ENCODE results near the gene MSMB.
"Not testable (repeated sequence)": the region's sequence is repeated elsewhere in the genome, so short reads cannot be mapped to it uniquely, and the experiment has no call there.

Gene MSMB

DNA sequence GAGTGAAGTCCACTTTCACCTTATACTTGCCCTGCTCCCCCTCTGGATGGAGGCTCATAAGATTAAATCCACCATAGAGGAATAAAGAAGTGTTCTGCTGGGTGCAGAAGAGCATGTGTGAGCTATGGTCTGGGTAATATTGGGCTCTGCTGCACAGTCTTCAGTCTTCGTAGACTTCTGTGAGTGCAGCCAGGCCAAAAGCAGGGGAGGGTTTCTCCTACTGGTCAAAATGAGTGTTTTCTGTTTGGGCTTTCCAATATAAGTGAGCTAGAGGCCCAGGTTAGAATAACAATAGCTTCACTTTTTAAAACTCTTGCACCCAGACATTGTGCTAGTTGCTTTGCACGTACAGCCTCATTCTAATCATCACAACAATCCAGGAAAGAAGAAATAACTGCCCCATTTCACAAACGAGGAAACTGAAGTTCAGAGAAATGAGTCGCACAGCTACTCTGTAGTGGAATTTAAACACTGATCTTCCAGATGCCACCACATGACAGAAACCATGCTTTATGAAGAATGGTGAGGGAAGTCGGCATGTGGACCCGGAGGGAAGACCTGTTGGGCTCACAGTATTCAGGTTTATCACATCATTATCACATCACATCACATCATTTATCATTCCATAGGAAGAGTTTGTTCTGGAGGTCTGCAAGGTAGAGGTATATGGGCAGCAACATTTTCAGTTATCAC is 23.8 kb upstream of the MSMB start:
- no peak for DNase-seq

DNA sequence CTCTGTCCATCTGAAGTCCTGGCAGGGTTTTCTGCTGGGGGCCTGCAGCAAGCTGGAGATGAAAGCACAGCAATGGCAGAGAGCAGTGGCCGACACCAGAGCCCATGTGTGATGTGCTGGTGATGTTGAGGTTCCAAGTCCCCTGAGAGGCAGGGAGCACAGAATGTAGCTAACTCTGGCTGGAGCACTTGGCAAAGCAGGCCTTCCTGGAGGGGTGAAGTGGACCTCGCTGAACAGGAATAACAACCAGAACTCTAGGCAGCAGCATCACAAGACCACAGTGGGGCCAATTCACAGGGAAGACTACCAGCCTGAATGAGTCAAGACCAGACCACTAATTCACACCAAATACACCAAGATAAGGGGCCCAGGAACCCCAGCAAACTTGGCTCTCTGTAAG is 22.8 kb upstream of the MSMB start:
- no peak for DNase-seq

DNA sequence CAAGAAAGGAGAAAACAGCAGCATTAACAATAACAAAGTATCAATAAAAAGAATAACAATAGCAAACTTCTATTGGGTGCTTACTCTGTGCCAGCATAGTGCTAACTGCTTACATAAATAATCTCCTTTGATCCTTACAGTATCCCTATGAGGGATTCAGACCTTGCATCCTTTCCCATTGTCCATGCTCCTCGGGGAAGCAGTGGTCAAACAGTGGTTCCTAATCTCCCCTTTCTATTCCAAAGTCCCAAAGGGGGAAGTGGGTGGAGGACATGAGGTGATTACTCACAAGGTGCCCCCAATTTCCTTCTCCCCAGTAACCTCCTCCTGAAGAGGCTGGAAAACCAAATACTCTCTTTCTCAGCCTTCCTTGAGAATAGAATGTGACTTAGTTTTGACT is 22.0 kb upstream of the MSMB start:
- no peak for DNase-seq

DNA sequence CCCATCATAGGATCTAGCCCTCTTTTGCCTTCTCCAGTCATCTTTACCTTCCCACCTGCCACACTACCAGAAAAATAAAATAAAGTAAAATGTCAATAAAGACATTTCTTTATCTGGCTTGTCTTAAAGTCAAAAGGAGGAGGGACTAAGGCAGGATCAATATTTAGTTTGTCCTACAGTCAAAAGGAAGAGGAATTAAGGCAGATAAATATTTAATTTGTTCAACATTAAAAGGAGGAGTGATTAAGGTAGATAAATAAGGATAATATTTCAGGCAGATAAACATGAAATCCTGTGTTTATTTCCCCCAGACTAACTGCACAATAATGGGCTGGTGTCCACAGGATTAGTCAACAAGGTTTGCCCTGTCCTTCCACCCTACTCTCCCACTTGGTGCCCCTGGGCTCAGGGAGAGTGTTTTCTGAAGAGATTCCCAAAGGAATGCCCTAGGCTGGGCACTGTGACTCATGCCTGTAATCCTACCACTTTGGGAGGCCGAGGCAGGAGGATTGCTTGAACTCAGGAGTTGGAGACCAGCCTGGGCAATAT is 18.3 kb upstream of the MSMB start:
- no peak for DNase-seq

DNA sequence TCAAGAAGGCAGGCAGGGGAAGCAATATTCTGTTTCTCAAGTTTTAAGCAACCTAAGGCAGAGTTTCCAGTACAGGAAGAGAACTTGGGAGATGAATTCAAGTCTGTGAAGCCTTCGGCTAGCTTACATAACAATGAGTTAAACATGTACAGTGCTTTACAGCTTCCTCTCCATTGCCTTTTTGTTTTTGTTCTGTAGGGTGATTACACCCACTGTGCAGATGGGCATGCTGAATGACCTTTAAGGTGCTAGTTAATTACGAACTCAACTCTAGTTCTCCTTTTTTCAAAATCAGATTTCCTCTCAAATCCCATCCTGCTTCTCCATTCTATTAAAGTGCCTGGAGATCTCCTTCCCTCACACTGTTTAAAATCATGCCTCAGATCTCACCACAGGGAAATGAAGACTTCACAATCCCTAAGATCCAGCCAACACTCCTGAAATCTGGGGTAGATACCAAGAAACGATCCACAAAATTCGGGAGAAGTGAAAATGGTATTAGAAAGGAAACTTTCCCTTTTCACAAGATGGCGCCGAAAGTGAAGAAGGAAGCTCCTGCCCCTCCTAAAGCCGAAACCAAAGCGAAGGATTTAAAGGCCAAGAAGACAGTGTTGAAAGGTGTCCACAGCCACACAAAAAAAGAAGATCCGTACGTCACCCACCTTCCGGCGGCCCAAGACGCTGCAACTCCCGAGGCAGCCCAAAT is 16.8 kb upstream of the MSMB start:
- no peak for DNase-seq

DNA sequence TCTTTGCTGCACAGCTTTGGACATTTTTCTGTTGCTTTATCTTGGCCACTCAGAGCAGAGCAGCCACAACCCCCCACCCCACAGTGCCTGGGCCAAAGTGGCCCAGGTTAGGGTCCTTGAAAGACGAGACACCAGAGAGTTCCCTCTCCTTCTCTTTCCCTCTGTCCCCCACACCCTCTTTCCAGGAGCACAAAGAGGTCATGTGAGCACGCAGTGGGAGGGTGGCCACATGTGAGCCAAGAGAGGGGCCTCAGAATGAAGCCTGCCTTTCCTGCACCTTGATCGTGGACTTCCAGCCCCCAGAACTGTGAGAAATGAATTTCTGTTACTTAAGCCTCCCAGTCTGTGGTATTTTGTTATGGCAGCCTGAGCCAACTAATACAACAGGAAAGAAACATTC is 14.6 kb upstream of the MSMB start:
- no peak for DNase-seq

DNA sequence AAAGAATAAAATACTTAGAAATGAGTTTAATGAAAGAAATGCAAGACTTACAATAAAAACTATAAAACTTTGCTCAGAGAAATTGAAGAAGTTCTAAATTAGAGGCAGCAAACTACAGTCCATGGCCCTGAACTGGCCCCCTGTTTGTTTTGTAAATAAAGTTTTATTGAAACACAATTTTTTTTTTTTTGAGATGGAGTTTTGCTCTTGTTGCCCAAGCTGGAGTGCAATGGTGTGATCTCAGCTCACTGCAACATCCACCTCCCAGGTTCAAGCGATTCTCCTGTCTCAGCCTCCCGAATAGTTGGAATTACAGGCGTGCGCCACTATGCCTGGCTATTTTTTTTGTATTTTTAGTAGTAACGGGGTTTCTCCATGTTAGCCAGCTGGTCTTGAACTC is 11.9 kb upstream of the MSMB start:
- DNase-seq = not testable (repeated sequence)

DNA sequence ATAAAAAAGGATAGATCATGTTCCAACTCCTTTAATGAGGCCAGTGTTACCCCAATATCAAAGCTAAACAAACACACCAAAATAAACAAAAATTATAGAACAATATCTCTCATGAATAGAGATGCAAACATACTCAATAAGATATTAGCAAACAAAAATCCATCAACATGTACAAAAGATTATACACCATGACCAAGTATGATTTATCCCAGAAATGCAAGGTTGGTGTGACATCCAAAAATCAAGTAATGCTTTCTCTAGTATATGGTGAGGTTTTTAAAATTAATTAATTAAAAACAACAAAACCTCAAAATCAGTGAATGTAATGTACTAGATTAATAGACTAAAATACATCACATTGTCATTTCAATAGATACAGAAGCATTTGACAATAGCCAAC is 11.0 kb upstream of the MSMB start:
- no peak for DNase-seq

DNA sequence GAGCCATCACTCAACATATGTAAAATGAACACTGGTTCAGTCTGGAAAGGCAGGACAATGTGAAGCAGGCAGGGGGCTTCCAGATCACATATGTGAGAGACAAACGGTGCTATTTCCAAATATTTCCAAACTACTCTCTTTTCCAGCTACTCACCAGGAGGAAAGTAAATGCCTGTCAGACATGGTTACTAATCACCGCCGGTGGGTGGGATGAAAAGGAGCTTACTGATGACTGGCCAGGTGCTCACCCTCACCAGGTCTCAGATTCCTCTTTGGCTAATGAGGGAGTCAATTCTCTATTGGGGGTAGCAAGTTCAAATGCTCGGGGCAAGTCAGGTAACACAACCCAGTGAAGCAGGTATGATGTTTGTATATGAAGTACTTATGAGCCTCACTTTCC is 9.7 kb upstream of the MSMB start:
- no peak for DNase-seq

DNA sequence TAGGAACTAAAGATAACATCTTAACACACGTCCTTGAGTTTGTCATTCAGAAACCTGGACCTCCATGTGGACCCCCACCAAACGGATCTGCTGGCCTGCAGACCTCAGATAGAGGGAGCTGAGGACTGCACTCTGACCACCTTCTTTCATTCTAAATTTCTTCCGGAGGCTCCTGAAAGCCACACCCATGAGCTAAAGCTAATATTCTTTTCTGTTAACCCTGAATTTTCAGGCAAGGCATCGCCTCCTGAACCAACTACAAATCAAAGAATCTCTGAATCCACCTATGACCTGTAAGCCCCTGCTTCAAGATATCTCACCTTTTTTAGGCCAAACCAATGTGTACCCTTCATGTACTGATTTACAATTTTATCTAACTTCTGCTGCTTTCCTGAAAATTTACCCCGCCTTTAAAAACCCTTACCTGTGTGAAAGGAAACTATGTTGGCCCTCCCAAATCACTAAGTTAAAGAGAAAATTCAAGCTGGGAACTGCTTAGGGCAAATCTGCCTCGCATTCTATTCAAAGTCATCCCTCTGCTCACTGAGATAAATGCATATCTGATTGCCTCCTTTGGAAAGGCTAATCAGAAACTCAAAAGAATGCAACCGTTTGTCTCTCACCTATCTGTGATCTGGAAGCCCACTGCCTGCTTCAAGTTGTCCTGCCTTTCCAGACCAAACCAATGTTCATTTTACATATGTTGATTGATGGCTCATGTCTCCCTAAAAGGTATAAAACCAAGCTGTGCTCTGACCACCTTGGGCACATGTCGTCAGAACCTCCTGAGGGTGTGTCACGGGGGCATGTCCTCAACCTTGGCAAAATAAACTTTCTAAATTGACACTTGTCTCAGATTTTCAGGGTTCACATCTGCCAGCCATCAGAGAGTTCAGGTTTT is 7.7 kb upstream of the MSMB start:
- DNase-seq = no peak

DNA sequence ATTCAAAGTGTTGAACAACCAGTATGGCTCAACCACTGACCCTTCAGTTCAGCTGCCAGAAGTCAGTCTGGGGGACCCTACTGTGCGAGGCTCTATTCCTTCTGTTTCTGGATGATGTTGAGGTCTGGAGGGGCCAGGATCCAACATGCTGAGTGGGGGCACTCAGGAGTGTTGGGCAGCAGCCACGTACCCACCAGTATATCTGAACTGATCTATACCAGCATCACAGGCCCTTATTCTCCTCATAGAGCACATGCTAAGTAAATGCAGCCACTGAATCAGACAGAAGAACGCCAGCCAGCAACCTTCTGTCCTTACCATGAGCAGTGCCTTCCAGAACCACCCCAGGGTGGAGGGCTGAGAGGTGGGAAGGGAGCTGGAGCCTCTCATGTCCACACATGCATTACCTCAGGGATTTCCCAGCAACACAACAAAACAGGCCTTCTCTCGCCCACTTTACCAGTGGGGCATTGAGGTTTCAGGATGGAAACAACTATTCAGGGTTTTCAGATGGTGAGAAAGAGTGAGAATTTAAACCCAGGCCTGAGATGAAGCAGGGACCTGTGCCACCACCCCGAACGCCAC is 6.8 kb upstream of the MSMB start:
- DNase-seq = no peak

DNA sequence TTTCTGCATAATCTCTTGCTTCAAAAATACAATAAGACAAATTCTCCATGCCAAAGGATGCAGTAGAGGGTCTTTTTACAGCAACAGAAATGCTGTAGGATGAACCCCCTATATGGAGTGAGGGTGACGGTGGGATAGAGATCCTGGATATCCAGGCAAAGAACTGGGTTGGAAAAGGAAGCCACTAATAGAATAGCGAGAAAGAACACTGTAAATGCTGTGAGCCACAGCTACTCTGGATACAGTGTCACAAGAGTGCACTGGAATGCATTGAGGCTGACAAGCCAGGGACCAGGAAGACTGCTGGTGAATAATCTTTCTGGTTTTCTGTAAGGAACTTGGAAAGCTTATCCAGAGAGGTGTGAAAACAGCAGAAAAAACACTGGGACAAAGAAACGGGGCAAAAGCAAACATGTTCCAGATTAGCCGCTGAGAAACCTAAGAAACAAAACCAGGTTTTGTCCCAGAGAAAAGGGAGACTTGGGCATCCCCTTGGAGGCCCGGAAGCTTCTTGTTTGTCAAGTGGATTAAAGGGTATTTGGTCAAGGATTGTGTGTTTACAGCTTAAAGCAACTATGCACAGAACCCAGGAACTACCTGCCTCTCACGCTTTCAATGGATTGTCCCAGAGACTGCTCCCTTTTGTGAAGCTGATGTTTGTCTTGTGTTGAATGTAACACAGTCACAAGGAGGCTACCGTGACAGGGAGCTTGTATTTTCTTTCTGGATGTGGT is 6.2 kb upstream of the MSMB start:
- no peak for DNase-seq

DNA sequence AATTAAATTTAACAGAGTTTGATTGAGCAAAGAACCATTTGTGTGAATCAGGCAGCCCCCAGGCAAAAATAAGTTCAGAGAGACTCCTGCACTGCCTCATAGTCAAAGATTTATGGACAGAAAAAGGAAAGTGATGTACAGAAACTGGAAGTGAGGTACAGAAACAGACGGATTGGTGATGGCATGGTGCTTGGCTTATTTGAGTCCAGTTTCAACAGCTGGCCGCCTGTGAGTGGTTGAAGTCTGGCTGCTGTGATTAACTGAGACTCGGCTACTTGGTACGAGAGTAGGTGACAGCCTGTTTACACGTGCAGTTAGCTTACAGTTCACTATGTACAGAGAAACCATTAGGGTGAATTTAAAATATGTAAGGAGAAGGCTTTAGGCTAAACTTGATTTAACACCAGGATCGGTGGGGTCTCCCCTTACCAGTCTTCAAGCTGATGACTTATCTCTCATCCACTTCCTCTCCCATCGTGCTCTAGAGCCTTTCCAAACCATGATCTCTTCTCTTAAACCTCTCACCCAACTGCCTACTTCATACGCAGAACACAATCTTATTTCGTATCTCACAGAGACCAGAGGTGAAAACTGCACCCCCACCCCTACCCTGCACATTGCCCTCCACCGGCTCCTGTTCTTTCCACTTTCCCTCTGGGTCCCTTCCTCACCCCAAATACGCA is 5.0 kb upstream of the MSMB start:
- no peak for DNase-seq

DNA sequence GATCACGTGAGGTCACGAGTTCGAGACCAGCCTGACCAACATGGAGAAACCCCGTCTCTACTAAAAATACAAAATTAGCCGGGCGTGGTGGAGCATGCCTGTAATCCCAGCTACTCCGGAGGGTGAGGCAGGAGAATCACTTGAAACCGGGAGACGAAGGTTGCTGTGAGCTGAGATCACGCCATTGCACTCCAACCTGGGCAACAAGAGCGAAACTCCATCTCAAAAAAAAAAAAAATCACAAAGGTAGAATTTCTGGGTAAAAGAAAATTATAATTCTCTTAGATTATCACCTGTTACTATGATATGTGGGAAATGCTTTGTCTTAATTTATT is 3.4 kb upstream of the MSMB start:
- not testable (repeated sequence) for DNase-seq

DNA sequence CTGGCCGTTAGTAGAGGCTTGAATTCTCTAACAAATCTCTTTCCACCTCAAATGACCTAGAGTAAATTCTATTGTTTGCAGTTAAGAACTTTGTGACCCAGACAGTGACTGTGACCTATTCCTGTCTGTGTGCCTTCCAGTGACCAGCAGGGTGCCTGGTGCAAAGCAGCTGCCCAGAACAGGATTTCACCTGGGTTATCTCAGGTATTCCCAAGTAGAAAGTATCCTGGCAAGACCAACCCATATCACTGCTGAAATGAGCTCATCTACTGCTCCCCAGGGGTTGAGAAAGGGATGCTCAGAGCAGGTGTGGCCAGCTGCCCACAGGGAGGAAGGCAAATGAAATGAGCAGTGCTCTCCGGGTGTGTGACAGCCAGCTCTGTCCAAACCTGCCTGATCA is 2.1 kb upstream of the MSMB start:
- no peak for DNase-seq

DNA sequence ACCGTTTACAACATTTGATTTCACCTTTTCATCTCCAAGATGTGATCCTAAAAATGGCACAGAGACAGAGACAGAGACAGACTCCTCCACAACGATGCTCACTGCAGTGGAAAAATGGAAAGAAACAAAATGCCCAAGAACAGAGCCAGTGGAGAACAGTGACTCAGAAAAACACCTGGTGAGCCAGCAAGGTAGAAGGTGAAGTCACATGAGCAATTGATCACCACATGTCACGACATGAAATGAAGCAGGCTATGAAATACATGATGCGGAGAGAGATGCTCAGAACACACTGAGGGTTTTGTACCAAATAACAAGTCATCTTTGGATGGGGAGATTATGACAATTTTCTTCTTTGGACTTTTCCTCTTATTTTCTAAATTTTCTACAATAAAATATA is 3.5 kb downstream of the MSMB start:
- DNase-seq = no peak

DNA sequence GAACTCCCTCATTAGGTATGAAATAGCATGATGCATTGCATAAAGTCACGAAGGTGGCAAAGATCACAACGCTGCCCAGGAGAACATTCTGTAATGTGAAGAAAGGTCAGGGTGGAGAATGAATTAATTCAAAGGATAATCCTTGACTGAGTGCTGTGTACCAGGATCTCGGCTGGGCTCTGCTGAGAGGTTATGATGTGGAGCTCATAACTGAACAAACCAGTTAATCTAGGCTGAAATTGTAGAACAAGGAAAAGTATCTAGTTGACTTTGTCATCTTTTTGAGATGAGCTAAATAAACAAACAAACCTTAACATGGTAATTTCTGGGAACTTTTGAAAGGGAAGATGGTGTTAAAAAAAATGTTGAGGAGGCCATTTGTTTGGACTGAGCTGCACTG is 6.1 kb downstream of the MSMB start:
- DNase-seq = no peak

DNA sequence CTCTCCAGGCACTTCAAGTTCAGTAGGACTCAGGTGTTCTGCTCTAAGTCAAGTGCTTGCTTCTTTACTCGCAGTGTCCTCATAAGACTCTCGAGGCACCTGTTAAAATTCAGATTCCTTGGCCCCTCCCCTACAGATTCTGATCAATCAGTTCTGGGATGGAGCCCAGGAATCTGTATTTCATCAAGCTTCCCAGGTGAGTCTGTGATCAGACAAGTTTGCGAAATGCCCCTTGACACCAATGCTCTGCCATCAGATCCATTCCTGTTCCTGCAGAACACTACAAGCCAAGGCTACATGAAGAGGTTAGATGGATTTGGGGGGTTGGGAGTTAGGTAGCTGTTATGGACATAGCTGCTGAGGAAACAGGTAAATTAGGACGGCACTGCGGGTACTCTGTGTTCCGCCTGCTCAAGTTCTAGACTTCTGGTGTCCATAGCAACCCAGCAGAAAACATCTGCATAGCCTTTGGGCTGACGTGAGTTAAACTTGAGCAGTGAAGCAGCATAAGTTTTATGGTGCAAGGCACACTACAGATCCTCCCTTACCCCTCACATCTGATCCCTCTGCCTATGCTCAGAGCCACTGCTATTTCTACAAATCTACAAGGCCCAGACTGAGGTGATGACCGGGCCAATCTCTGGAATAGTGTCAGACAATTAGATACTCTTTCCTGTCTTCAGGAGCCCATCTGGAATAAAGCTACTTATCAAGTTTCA is 8.8 kb downstream of the MSMB start:
- no peak for DNase-seq

DNA sequence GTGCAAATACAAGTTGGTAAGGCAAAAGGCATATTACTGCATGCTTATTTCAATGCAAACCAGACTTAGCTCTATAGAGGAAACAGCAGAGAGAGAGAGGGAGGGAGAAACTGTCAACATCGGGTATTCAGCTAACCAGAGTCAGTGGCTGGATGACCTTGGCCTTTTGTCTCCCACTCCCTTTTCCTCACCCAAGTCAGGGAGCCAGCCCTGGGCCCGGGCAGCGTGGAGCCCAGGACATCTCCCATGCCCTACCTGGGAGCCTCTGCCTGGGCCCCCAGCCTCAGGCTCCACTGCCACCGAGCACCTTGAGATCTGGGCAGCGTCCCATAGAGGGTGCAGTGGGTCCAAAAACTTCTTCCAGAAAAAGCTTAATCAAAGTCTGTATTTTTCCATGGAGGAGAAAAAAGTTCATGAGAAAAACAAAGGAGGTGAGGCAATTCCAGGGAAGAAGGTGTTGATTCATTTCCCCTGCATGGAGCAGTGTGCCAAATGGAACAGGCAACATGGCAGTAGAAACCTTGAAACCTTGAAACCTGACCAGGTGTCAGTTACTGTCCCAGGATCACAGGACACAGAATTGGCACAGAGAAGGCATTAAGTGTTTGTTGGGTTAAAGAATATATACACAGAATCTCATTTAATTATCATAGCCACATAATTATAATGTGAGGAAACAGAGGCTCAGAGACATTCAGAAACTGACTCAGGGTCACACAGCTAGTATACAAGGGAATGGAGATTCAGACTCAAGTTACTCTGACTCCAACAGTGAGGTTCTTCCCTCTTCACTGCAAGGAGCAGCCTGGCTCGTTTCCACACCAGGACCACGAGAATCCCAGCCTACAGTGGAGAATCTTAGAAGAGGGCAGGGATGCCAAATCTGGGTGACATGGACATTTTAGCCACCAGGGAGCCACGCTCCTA is 9.9 kb downstream of the MSMB start:
- no peak for DNase-seq

DNA sequence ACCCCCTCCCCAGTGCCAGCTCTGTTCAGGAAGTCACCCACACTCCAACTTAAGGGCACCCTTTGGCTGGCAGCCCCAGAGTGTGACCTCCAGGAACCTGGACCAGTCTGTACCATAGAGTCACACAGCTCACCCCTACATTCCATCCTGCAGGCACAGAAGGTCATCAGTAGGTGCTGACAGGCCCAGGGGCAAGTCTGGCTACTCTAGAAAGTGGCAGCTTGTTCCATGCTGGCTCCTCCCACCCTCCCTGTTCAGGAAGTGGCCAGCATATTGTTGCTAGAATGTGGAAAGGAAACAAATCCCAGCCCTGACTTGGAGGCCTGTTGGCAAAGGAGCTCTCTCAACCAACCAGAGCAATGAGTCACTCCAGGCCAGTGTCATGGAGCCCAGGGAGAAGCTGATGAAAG is 12.5 kb downstream of the MSMB start:
- DNase-seq = no peak
